HUES48 (cell line): ENCODE measurements around the gene GRK3.
"Not testable (repeated sequence)": the region's sequence is repeated elsewhere in the genome, so short reads cannot be mapped to it uniquely, and the experiment has no call there.

ENCODE experiments used
- H3K27ac ChIP-seq: one replicate; pipeline ENCODE4 v1.7.0; 2013; ENCODE audit warnings: low read depth, low read length, inconsistent platforms
- H3K27me3 ChIP-seq: 2 replicates; pipeline ENCODE4 v1.6.1; 2013; ENCODE audit warnings: mild to moderate bottlenecking, low read length; ENCODE audit not compliant: control insufficient read depth, insufficient read depth
- H3K36me3 ChIP-seq: 2 replicates; pipeline ENCODE4 v1.6.1; 2013; ENCODE audit warnings: low read length; ENCODE audit not compliant: control insufficient read depth, insufficient read depth
- H3K4me1 ChIP-seq: 2 replicates; pipeline ENCODE4 v1.6.1; 2013; ENCODE audit warnings: mild to moderate bottlenecking, low read length; ENCODE audit not compliant: control insufficient read depth, insufficient read depth
- H3K4me3 ChIP-seq: 2 replicates; pipeline ENCODE4 v1.5.1; 2013; ENCODE audit warnings: mild to moderate bottlenecking, low read depth, low read length
- H3K9ac ChIP-seq: 2 replicates; pipeline ENCODE4 v1.6.1; 2013; ENCODE audit warnings: mild to moderate bottlenecking, low read depth, low read length, moderate library complexity
- H3K9me3 ChIP-seq: 2 replicates; pipeline ENCODE4 v1.6.1; 2013; ENCODE audit warnings: low read length; ENCODE audit not compliant: control insufficient read depth, insufficient read depth

GRK3 gene

GRCh38 chr22:25572708-25573171 is 8.3 kb downstream of the GRK3 start:
- H3K9ac ChIP-seq: no peak overlapping the region
- no peak overlapping the region for H3K27ac ChIP-seq
- no peak overlapping the region for H3K4me3 ChIP-seq
- no peaks in the 10 kb centered on the region for H3K9me3 ChIP-seq
- no peaks in the 10 kb centered on the region for H3K27me3 ChIP-seq
- H3K4me1 ChIP-seq: peaks cover 24% of the 10 kb centered on the region
- no peaks in the 10 kb centered on the region for H3K36me3 ChIP-seq

- no peak overlapping the region for H3K27ac ChIP-seq
- no peaks in the 10 kb centered on the region for H3K36me3 ChIP-seq
- peaks cover 23% of the 10 kb centered on the region for H3K4me1 ChIP-seq
Observed at GRCh38 chr22:25573841-25574240, 9.4 kb downstream of the GRK3 start.

DNA sequence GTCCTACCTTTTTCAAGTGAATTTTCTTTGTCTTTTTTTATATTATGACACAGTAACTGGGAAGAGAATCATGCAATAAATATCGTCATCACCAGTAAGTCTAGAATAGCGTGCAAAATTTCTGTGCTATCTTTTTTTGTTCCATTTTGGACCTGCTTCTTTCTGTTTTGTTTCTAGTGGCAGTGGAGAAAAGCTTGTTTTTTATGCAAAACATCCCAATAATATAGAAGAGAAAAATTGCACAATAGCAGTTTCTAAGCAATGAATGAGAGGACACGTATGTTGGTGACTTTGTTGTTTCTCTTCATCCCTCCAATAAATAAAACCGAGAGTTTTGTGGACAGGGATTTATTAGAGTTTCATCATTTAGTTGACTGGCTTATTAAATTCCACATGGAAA is 10.3 kb downstream of the GRK3 start:
- H3K4me1 ChIP-seq: peaks cover 14% of the 10 kb centered on the region
- no peak overlapping the region for H3K4me3 ChIP-seq
- H3K27ac ChIP-seq: no peak overlapping the region
- H3K27me3 ChIP-seq: no peaks in the 10 kb centered on the region
- no peak overlapping the region for H3K9ac ChIP-seq
- no peaks in the 10 kb centered on the region for H3K9me3 ChIP-seq
- no peaks in the 10 kb centered on the region for H3K36me3 ChIP-seq

More at GRCh38 chr22:25573841-25574240, 9.4 kb downstream of the GRK3 start:
- Histone ChIP-seq H3K9me3 (no peaks in the 10 kb centered on the region), H3K4me3 (no peak overlapping the region), H3K9ac (no peak overlapping the region), H3K27me3 (no peaks in the 10 kb centered on the region)

GRCh38 chr22:25575674-25576392 is 11.4 kb downstream of the GRK3 start:
- H3K9ac ChIP-seq, H3K4me3 ChIP-seq, H3K27me3 ChIP-seq, H3K9me3 ChIP-seq, H3K27ac ChIP-seq, H3K4me1 ChIP-seq, H3K36me3 ChIP-seq: not testable (repeated sequence)

GRCh38 chr22:25581452-25581851 is 17.0 kb downstream of the GRK3 start:
- not testable (repeated sequence) for H3K9me3 ChIP-seq, H3K36me3 ChIP-seq, H3K27me3 ChIP-seq, H3K4me1 ChIP-seq, H3K4me3 ChIP-seq, H3K9ac ChIP-seq, H3K27ac ChIP-seq

DNA sequence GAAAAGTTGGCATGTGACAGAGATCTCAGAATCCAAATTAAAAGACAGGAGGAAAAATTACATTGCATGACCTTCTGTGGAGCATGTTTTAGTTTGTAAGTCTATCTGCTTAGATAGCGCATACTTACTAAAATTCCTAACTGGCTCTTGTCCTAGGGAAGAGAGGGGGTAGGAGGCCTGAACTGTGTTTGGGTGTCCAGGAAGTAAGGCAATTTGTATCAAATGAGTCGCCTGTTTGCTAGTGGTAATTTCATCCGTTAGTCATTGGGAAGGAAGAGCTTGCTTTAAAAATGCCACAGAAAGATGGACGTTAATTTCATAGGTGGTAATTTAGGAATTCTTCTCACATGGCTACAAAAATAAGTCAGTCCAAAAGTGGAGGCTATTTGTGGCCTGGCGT is 18.5 kb downstream of the GRK3 start:
- H3K9me3 ChIP-seq: no peaks in the 10 kb centered on the region
- H3K27me3 ChIP-seq: no peaks in the 10 kb centered on the region
- H3K4me1 ChIP-seq: peaks cover 5% of the 10 kb centered on the region; the same call in 1 of the 2 replicates
- no peak overlapping the region for H3K4me3 ChIP-seq
- H3K27ac ChIP-seq: no peak overlapping the region
- H3K9ac ChIP-seq: no peak overlapping the region
- no peaks in the 10 kb centered on the region for H3K36me3 ChIP-seq

DNA sequence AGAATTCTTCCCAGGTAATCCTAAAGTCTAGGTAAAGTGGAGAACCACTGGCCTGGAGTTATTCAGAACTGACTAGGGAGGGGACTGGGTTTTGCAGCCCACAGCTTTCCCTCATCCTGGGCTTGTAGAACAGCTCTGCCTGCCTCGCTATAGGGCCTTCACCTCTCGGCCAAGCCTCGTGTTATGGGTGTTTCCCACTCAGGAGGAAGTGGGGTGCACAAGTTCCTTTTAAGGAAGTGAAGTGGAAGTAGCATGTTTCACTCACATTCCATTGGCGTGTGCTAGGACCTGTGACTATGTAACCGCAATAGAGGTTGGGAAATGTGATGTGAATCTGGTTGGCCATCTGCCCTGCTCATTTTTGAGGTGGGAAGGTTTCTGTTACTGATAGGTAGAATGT is 20.5 kb downstream of the GRK3 start:
- H3K9me3 ChIP-seq, H3K27ac ChIP-seq, H3K4me3 ChIP-seq, H3K4me1 ChIP-seq, H3K27me3 ChIP-seq, H3K9ac ChIP-seq, H3K36me3 ChIP-seq: not testable (repeated sequence)

DNA sequence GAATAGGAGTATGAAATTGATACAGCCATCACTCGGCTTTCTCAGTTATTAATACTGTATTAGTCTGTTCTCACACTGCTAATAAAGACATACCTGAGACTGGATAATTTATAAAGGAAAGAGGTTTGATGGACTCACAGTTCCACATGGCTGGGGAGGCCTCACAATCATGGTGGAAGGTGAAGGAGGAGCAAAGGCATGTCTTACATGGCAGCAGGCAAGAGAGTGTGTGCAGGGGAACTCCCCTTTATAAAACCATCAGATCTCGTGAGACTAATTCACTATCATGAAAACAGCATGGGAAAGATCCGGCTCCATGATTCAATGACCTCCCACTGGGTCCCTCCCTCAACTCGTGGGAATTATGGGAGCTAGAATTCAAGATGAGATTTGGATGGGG is 25.2 kb downstream of the GRK3 start:
- H3K9ac ChIP-seq, H3K36me3 ChIP-seq, H3K27ac ChIP-seq, H3K4me1 ChIP-seq, H3K9me3 ChIP-seq, H3K27me3 ChIP-seq, H3K4me3 ChIP-seq: not testable (repeated sequence)

- H3K4me3 ChIP-seq, H3K9me3 ChIP-seq: not testable (repeated sequence)
Observed at GRCh38 chr22:25593323-25593722, 28.8 kb downstream of the GRK3 start.

GRCh38 chr22:25598609-25599008 is 34.1 kb downstream of the GRK3 start:
- Histone ChIP-seq H3K27me3 (no peaks in the 10 kb centered on the region), H3K36me3 (no peaks in the 10 kb centered on the region), H3K4me3 (no peak overlapping the region), H3K9ac (no peak overlapping the region), H3K4me1 (peaks cover 9% of the 10 kb centered on the region; the same call in 1 of the 2 replicates), H3K27ac (no peak overlapping the region), H3K9me3 (no peaks in the 10 kb centered on the region)

More at GRCh38 chr22:25593323-25593722, 28.8 kb downstream of the GRK3 start:
- not testable (repeated sequence) for H3K27me3 ChIP-seq, H3K9ac ChIP-seq, H3K36me3 ChIP-seq, H3K27ac ChIP-seq, H3K4me1 ChIP-seq

- H3K27ac ChIP-seq: no peak overlapping the region
- no peaks in the 10 kb centered on the region for H3K36me3 ChIP-seq
- no peaks in the 10 kb centered on the region for H3K27me3 ChIP-seq
- H3K9me3 ChIP-seq: no peaks in the 10 kb centered on the region
- H3K4me3 ChIP-seq: no peak overlapping the region
- no peak overlapping the region for H3K9ac ChIP-seq
- peaks cover 9% of the 10 kb centered on the region; the same call in 1 of the 2 replicates for H3K4me1 ChIP-seq
Observed at GRCh38 chr22:25602445-25602844, 38.0 kb downstream of the GRK3 start.
